Endometrium (tissue), 2 donors: ENCODE data around the gene AJM1.
A peak's percentile ranks its signal among the peaks of the same experiment; 100 is the strongest.

ENCODE experiments used
- FAIRE-seq: peaks from 2 replicates; lab custom pipeline; 2012; peaks lifted over from hg19 to GRCh38; lab: Jason Lieb, UNC
- donor health status: control.
- donor health status: control.

AJM1 gene

DNA sequence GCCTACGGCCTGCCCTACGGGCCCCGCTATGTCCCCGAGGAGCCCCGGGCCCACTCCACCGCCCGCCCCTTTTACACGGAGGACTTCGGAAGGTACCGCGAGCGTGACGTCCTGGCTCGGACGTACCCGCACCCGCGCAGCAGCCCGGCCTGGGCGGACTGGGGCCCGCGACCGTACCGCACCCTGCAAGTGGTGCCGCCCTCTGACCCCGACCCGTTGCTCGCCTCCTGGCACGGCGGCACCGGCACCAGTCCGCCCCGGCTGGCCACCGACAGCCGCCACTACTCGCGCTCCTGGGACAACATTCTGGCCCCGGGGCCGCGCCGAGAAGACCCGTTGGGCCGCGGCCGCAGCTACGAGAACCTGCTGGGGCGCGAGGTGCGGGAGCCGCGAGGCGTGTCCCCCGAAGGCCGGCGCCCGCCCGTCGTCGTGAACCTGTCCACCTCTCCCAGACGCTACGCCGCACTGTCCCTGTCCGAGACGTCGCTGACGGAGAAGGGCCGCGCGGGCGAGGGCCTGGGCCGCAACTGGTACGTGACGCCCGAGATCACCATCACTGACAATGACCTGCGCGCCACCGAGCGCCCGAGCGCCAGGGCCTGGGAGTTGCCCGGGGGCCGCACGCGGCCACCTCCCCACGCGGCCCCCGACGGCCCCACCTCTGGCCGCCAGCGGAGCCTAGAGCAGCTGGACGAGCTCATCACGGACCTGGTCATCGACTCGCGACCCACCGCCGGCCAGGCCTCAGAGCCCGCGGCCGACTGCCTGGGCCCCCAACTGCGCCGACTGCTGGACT lies 3.4 kb downstream of the AJM1 start:
- no peak for FAIRE-seq

- FAIRE-seq = no peak
These were observed 4.3 kb downstream of the AJM1 start for GRCh38 chr9:136846376-136847087.

DNA sequence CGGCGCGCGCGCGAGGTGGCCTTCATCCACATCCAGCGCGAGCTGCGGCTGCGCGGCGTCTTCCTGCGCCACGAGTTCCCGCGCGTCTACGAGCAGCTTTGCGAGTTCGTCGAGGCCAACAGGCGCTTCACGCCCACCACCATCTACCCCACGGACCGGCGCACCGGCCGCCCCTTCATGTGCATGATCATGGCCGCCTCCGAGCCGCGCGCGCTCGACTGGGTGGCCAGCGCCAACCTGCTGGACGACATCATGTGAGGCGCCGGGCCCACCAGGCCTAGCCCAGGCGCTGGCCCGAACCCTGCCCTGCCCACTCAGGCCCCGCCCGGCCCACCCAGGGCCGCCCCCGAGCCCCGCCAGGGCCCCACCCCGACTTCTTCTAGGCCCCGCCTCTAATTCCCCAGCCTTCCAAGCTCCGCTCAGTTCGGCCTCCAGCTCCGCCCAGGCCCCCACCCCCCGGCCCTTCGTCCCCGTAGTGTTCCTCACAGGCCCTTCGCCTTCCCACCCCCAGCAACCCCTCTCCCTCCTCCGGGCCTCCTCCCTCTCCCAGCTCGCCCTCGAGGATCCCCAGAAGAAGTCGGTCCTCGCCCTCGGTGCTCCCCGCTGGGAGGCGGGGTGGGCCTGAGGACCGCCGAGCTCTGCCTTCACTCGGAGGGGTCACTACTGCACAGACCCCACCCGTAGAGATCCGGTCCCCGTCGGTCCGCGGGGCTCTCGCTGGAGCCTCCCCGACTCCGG lies 5.0 kb downstream of the AJM1 start:
- FAIRE-seq = no peak

DNA sequence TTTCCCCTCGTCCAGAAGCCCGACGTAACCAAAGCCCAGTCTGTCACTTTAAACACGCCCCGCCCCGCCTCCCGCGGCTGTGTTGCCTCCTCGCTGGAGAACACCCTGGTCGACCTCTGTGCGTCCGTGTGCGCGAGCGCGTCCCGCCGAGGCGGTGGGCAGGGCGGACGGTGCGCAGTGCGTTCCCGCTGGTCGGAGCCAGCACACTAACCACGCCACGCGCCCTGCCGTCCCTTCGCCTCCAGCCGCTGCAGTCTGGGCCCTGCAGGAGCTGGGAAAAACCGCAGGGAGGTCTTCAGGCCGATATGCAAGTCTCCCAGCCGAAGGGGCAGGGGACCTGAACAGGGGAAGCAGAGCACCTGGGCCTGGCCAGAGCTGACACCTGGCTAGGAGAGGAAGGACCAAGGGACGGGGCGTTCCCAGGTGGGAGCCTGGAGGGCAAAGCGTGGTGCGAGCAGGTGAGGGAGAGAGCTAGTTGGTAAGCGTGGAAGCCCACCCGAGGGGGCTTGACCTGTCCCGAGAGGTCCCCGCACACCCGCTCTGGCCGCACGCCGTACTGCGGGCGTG lies 5.6 kb downstream of the AJM1 start:
- FAIRE-seq = no peak

DNA sequence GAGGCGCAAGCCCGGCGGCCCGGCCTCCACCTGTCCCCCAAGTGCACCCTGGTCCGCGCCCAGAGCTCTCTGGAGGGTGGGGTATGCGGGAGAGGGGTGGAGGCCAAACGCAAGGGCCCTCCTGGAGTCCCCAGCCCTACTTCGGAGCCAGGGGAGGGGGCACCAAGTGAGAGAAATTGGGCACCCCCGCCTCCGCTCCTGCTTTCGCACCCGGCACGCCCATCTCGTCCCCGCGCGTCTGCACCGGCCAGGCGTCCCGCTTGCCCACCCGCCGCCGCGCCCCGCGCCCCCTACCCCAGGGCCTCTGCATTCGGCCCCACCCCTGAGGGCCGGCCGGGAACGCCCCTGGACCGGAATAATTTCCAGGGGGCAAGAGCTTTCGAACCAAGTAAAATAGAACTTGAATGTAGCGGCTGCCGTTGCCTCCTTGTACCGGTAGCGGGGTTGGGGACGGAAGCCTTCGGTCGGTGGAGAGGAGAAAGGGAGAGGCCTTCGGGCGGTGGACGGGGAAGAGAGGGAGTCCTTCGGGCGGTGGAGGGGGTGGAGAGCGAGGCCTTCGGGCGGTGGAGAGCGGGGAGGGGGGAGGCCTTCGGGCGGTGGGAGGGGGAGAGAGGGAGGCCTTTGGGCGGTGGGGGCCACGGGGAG lies 6.2 kb downstream of the AJM1 start:
- FAIRE-seq = no peak

DNA sequence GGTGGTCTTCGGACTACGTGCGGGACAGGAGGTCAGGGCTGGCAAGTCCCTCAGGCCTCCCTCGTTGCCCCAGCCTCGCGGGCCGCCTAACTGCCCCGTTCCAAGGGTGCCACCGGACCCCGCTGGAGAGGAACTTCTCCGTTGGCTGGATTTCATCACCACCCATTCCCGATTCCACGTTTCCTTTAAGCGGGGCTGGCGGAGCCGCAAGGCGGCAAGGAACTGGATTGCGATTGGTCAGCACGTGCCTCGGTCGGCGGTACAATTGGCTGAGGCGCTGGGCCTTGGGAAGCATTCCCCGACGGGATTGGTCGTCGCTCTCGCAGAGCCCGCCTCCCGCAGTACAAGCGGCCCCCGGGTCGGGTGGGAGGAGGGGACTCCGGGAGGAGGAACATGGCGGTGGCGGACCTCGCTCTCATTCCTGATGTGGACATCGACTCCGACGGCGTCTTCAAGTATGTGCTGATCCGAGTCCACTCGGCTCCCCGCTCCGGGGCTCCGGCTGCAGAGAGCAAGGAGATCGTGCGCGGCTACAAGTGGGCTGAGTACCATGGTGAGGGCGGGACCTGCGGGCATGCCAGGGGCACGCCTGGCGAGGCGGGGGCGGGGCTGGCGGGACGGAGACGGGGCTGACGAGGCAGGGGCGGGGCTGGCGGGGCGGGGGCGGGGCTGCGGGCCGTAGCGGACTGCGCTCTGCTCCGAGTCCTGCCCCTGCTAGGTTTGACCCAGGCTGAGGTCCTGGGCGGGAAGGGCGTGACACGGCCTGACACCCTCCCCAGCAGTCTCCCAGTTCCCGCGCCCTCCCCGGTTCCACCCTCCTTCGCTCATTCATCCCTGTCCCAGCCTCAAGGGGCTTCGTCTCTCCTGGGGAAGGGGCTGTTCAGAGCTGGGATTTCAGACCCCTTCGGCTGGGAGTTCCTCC lies 7.0 kb downstream of the AJM1 start, which contains the start of gene PHPT1:
Gene PHPT1, plus strand, starts transcription at position 372 of the 922 bp plus-strand sequence. Its CDS starts 22 bp downstream, at position 394.
- peak; percentile 98 for FAIRE-seq

- FAIRE-seq = no peak
These were observed 7.9 kb downstream of the AJM1 start for GRCh38 chr9:136849960-136850865.

DNA sequence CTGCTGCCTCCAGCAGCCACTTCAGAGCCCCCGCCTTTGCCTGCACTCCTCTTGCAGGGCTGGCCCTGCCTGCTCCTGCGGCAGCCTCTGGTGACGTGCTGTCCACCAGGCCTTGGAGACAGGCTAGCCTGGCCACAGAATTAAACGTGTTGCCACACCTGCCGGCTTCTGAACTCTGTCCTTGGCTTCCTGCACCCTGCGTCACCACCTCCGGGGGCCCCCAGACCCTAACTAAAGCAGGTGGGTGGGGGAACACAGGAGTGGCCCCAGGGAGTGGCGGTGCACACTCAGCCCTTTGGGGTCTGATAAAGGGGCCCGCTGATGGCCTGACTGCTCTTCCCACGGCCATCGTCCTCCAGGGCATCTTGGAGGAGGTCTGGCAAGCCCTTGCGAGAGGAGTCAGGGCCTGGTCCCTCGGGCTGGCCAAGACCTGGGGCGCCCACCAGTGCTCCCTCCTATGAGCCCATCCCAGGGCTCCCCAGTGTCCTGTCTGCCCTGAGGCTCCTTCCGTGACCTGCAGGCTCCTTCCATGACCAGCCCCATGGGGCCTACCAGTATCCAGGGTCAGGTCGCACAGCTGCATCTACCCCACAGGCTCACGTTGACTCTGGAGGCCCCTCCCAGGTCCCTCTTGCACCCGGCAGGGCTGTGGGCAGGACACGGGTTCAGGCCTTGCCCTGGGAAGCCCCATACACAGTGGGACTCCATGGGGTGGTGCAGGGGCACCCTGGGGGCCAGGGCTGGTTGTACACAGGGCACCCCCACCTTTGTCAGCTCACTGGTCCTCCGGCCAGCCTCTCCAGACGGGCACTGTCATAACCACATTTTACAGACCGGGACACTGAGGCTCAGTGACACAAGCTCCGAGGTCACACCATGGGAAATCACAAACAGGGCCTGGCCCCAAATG lies 8.8 kb downstream of the AJM1 start:
- no peak for FAIRE-seq

DNA sequence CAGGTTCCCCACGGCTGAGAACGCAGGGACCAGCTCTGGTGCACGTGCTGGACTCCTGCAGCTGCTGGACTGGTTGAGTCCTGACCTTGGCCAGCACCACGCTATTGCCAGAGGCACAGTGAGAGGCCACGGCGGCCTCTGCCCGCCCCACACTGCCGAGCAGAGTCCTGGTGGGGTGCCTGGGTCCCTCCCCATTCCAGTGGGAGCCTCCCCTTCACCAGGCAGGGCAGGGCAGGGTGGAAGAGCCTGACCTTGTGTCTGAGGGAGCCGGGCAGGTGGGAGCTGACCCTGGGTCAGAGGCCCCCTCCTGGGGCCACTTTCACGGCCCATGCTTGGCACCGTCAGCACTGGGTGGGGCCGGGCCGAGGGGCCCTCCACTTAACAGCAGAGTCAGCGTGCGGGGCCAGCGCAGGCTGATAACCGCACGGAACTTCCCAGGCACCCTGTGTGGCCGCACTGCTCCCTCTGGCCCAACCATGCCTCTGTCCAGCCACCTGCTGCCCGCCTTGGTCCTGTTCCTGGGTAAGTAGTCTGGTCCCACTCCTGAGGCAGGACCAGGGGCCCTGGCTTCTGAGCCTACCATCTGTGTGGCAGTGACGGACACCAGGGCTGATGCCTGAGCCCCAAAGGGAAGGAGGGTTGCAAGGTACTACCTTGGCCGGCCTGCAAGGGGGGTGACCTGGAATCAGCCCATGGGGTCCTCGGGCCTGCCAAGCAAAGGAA lies 9.8 kb downstream of the AJM1 start, which contains the start of gene MAMDC4:
Gene MAMDC4, plus strand, starts transcription at position 406 of the 723 bp plus-strand sequence. Its CDS starts 71 bp downstream, at position 477.
- FAIRE-seq = no peak

GRCh38 chr9:136852664-136853595 lies 10.7 kb downstream of the AJM1 start:
- FAIRE-seq = no peak

DNA sequence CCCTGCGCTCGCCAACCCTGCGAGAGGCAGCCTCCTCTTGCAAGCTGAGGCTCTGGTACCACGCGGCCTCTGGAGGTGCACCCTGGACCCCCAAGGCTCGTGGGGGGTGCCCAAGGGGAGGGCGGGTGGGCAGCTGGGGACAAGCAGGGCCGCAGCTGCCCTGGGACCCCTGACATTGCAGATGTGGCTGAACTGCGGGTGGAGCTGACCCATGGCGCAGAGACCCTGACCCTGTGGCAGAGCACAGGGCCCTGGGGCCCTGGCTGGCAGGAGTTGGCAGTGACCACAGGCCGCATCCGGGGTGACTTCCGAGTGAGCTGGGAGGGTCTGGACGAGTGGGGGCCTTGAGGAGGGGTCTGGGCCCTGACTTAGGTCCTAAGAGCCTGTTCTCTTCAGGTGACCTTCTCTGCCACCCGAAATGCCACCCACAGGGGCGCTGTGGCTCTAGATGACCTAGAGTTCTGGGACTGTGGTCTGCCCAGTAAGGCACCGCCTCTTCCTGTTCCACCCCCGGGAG lies 11.4 kb downstream of the AJM1 start:
- no peak for FAIRE-seq

DNA sequence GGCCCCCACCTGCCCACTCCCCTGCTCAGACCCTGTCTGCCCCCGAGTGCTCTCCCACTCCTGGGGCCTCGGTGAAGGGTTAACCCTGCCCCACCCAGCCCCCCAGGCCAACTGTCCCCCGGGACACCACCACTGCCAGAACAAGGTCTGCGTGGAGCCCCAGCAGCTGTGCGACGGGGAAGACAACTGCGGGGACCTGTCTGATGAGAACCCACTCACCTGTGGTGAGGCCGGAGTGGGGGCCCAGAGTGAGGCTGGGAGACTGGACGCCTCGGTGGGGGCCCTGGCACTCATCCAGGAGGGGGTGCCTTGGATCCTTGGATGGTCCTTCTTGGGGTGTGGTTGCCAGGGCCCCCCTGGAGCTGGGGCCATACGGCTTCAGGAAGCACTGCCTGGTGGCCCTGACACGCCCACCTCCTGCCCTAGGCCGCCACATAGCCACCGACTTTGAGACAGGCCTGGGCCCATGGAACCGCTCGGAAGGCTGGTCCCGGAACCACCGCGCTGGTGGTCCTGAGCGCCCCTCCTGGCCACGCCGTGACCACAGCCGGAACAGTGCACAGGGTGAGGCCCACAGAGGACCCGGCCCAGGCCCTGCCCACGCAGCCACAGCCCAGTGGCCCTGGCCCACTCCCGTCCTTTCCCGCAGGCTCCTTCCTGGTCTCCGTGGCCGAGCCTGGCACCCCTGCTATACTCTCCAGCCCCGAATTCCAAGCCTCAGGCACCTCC lies 12.0 kb downstream of the AJM1 start:
- FAIRE-seq = no peak

GRCh38 chr9:136854842-136855460 lies 12.7 kb downstream of the AJM1 start:
- FAIRE-seq = no peak

DNA sequence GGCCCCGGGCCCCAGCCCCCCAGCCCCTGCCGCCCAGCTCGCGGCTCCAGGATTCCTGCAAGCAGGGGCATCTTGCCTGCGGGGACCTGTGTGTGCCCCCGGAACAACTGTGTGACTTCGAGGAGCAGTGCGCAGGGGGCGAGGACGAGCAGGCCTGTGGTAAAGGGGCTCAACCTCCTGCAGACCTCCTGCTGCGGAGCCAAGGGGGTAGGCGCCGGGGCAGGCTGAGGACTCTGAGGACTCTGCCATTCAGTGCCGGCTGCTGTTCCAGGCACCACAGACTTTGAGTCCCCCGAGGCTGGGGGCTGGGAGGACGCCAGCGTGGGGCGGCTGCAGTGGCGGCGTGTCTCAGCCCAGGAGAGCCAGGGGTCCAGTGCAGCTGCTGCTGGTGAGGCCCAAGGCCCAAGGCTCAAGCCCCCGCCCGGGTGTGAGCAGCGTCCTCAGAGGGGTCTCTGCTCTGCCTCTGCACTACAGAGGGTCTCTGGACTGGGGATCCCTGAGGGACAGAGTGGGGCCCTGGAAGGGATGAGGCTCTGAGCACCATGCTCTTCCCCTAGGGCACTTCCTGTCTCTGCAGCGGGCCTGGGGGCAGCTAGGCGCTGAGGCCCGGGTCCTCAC lies 13.3 kb downstream of the AJM1 start:
- no peak for FAIRE-seq

- FAIRE-seq = no peak
These were observed 13.8 kb downstream of the AJM1 start for GRCh38 chr9:136856079-136856476.
